Smooth muscle cell of trachea (primary cell): ENCODE measurements around the gene ITSN2. TPM values are rescaled to one million over a fixed set of nuclear protein-coding genes. Genes with fewer than 3 reads are reported as not detected.

Experiments used
- total RNA-seq: library from RNA; depleted of rRNA; stranded (reverse); fragments of >200 nt; gene quantifications from 2 replicates; pipeline ENCODE4 v1.2.1, GENCODE V29; 2014

The ITSN2 gene
- 33.7 and 36.2 TPM in 2 replicates for total RNA-seq

DNA sequence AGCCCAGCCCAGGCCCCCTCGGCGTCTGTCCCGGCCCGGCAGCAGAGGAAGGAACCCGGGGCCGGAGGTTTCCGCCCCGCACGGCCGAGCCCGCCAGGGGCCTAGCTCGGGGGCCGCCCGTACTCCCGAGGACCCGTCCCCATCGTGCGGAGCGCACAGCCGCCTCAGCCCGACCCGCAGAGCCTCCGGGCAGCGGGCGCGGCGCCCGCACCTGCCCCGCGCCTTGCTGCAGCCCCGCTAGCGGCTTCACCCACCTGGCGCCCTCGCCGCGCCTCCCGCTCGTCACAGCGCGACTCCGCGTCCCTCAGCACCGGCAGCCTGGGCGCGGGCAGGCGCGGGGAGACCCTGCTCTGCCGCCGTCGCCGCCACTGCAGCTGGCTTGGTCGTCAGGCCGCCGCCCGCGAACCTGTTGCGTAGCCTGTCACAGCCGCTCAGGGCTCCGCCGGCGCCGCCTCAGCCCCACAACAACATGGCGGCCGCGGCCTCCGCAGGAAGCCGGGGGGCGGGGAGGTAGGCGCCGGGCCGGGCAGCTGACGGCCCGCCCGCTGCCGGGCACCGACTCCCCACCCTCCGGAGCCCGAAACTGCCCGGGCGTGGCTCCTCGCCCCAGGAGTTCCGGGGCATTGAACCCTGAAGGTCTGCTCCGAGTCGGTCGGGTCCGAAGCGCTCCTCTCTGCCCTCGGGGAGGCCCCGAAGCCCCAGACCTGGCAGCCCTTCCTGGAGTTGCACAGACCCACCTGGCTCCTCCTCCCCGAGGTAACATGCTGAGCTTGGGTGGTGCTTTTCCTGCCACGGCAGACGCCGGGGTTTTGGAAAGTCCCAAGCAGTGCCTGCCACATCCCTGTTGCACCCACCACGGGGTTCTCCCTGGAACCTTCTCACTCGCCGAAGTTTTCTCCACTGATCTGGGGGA is at the start of gene ITSN2:
ITSN2 (minus strand) TSS at position 487 of the 913 bp plus-strand sequence. CDS start 32,454 bp downstream, outside the sequence.

DNA sequence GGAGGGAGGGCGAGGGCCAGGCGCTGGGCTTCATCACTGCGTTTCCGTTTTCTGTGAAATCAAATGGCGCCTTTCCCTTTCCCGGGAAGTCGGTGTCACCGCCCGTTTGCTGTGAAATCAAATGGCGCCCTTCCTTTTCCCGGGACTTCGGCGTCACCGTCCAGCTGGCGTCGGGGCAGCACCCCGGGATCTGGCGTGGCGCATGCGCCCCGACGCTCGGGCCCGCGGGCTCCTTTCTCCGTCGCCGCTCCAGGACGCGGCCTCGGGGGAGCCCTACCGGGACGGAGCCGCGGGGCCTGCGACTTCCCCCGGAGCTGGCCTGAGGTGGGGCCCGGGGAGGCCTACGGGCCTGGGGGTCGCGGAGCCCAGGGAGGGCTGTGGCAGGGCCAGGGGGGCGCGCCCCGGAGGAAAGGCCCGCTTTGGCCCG is 185.5 kb downstream of the ITSN2 start, which contains the start of gene FAM228A:
FAM228A (plus strand) TSS at position 203 of the 427 bp plus-strand sequence. CDS start 428 bp downstream, outside the sequence.

Other genes starting within 250 kb of the ITSN2 start
- gene PFN4, start 237.2 kb downstream of the ITSN2 start, total RNA-seq, result 0.44 and 0.83 TPM in 2 replicates
- 6.3 and 9.3 TPM in 2 replicates for gene FAM228B, start 237.1 kb downstream of the ITSN2 start, total RNA-seq
- gene FAM228A, start 185.5 kb downstream of the ITSN2 start, total RNA-seq, result 1.3 and 6.0 TPM in 2 replicates
- gene NCOA1, start 130.7 kb upstream of the ITSN2 start, total RNA-seq, result 15.4 and 16.6 TPM in 2 replicates